GM12865 (cell line): Measurements from ENCODE around the gene ALKBH4.

ENCODE experiments used
- DNase-seq: peaks from one replicate; pipeline ENCODE4 v3.0.0; 2010; ENCODE audit warnings: low read depth
- H3K4me3 ChIP-seq: 2 replicates; pipeline ENCODE4 v1.5.1; 2011; ENCODE audit warnings: mild to moderate bottlenecking, low read depth, low read length, control low read depth
- TF ChIP-seq, protein P1 (sequence below): IDR thresholded peaks from 2 replicates; pipeline ENCODE4 v1.5.1; 2011; ENCODE audit warnings: low read length, control low read depth, low read depth, inconsistent platforms; ENCODE audit not compliant: insufficient read depth; ENCODE audit errors: missing control alignments

ALKBH4 gene

DNA sequence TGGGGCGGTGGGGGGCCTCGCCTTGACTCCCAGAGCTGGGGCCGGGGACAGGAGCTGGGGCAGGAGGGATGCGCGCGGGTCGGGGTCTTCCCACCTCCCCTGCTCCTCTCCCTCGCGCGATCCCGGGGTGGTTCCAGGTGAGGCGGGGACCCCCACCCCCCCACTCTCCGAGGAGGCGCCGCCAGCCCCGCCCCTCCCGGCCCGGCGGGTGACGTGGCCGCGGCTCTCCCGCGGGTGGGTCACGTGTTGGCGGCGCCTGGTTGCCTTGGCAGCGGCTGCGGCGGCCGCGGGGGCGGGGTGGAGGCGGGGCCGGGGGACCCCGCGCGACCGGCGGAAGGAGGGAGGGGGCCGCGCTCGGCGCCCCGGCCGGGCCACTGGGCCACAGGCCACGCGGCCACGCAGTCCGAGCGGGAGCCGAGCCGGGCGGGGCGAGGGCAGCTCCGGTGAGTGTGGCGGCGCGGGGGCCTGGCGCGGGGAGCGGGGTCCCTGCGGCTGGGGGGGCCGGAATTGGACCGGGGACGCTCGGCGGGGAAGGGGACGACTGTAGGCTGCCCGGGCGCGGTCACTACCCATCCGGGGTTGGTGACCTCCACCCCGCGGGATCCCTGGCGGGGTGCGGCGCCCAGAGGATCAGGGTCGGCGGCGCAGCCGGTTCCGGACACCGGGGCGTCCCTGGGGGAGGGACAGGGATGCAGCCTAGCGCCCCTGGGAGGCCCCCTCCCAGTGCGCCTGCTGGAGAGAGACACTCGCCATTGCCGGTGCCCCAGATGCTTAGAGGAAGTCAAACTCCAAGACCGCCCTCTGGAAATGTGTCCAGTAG is 31.2 kb downstream of the ALKBH4 start, which contains the start of gene ORAI2:
Gene ORAI2, plus strand, starts transcription at position 357 of the 820 bp plus-strand sequence. CDS start 5,382 bp downstream, outside the sequence.
- TF ChIP-seq, protein P1, sequence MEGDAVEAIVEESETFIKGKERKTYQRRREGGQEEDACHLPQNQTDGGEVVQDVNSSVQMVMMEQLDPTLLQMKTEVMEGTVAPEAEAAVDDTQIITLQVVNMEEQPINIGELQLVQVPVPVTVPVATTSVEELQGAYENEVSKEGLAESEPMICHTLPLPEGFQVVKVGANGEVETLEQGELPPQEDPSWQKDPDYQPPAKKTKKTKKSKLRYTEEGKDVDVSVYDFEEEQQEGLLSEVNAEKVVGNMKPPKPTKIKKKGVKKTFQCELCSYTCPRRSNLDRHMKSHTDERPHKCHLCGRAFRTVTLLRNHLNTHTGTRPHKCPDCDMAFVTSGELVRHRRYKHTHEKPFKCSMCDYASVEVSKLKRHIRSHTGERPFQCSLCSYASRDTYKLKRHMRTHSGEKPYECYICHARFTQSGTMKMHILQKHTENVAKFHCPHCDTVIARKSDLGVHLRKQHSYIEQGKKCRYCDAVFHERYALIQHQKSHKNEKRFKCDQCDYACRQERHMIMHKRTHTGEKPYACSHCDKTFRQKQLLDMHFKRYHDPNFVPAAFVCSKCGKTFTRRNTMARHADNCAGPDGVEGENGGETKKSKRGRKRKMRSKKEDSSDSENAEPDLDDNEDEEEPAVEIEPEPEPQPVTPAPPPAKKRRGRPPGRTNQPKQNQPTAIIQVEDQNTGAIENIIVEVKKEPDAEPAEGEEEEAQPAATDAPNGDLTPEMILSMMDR: no peak
- H3K4me3 ChIP-seq: peak within 1 kb of the TSS; percentile 88
- DNase-seq: peak; percentile 88

GRCh38 chr7:102432442-102433218 is 32.0 kb downstream of the ALKBH4 start:
- TF ChIP-seq, protein P1: no peak
- peak overlapping the region; percentile 72 for H3K4me3 ChIP-seq
- DNase-seq: peak; percentile 68

GRCh38 chr7:102431617-102432298 is 32.9 kb downstream of the ALKBH4 start:
- peak; percentile 82 for DNase-seq
- peak overlapping the region; percentile 72 for H3K4me3 ChIP-seq
- TF ChIP-seq, protein P1: no peak

- no peak for DNase-seq
- TF ChIP-seq, protein P1: no peak
- H3K4me3 ChIP-seq: no peak overlapping the region
Measured at GRCh38 chr7:102429141-102429899, 35.3 kb downstream of the ALKBH4 start.

DNA sequence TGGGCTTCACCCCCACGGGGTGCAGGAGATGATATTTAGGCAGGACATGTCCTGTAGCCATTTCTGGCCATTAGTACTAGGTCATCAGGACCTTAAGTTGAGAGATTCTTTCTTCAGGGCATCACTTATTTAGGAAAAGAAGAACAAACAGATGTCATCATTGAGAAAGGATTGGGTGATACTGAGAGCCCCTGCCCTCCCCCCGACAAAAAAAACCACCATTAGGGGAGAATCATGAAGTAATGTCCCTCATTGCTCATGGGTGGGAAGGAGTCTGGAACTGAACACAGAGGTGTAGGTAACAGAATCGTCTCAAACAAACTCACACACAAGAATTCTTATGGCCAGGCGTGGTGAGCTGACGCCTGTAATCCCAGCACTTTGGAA is 37.7 kb downstream of the ALKBH4 start:
- H3K4me3 ChIP-seq: peak overlapping the region; percentile 65
- TF ChIP-seq, protein P1: no peak
- DNase-seq: no peak

DNA sequence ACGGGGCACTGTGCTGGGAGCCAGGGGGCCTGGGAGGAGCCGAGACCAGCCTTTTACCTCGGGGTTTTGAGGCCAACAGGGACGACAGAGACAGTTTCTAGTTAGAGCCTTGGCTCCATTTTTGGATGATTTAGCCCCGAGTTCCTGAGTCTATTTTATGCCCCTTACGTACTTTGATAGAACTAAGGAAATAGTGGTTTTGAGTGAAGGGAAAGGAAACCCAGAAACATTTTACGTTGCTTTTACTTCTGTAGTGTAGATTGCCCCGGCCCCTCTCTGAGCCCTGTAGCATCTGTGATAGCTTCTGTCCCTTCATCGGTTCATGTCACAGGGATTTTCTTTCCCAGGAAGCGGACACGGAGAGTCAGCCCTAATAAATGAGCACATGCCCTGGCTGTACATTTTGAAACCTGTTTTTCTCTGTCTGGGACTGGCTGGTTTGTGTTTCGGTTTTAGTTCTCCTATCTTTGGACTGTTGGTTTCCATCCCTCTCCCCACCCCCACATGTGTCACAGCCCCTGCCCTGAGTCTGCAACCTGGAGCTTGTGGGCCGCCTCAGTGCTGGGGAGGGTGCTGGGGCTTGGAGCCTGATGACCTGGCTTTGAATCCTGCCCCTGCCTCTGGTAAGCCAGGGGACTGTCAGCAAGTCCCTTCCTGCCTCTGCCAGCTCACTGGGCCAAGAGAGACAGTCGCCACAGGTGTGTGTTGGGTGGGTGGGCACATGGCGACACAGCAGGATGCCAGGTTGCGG is 38.2 kb downstream of the ALKBH4 start:
- H3K4me3 ChIP-seq: peak overlapping the region; percentile 65
- DNase-seq: peak; percentile 95
- TF ChIP-seq, protein P1: no peak
